HepG2 (cell line): ENCODE data around the gene TMEM62. TPM values are rescaled to one million over a fixed set of nuclear protein-coding genes. Genes with fewer than 3 reads are reported as not detected.

ENCODE experiments used
- ATAC-seq: fragments of 200-7000 bp; cut with Tn5 transposase; 3 replicates; pipeline ENCODE4 v1.9.1; 2020; ENCODE audit warnings: mild to moderate bottlenecking, moderate library complexity
- BruUV-seq: library from RNA; stranded (reverse); fragments of 400-500 nt; replicated peaks from 2 replicates; lab custom pipeline; 2021; lab: Mats Ljungman, UMichigan
- CTCF ChIA-PET: fragments of 300-600 bp; formaldehyde crosslinking; extraction: SDS; loops from one replicate; lab custom pipeline; 2021; ENCODE audit warnings: low total read pairs, inconsistent platforms, low intra/inter-chr PET ratio; lab: Yijun Ruan, JAX
- POLR2A ChIA-PET: fragments of 350-600 bp; sonication (Branson Sonifier 250); formaldehyde crosslinking; loops from one replicate; lab custom pipeline; 2020; ENCODE audit warnings: antibody characterized with exemption, inconsistent platforms; lab: Yijun Ruan, JAX
- DNase-seq: peaks from one replicate; pipeline ENCODE4 v3.0.0-alpha.2; 2015; ENCODE audit warnings: low spot score
- FAIRE-seq: peaks from 3 replicates; lab custom pipeline; 2011; peaks lifted over from hg19 to GRCh38; lab: Jason Lieb, UNC
- H2AFZ ChIP-seq: one replicate; pipeline ENCODE4 v1.6.1; 2011; ENCODE audit warnings: low read length, inconsistent platforms
- H3K27ac ChIP-seq: fragments of 300-600 bp; 3 replicates; pipeline ENCODE4 v1.8.0; 2011; ENCODE audit warnings: mixed run types, mild to moderate bottlenecking, mixed read lengths, low read length, inconsistent platforms; ENCODE audit not compliant: insufficient read depth; ENCODE audit errors: extremely low read length
- H3K27me3 ChIP-seq, 2 experiments: fragments of 200-600 bp in 1 of 2; 2 replicates in 1 of 2; 3 replicates in 1 of 2; pipeline versions ENCODE4 v1.6.0 to v1.8.0; 2011; ENCODE audit warnings: low read length in 2 of 2, mild to moderate bottlenecking in 2 of 2, moderate library complexity in 2 of 2, inconsistent platforms in 1 of 2; ENCODE audit not compliant: insufficient read depth in 2 of 2, control insufficient read depth in 1 of 2
- H3K36me3 ChIP-seq, 2 experiments: fragments of 200-600 bp in 1 of 2; replicated peaks in 1 of 2; 2 replicates in 1 of 2; 3 replicates in 1 of 2; pipeline versions ENCODE4 v1.5.1 to v1.8.0; 2011; ENCODE audit warnings: low read length in 2 of 2, inconsistent platforms in 1 of 2; ENCODE audit not compliant: insufficient read depth in 2 of 2, control insufficient read depth in 1 of 2
- H3K4me1 ChIP-seq: 2 replicates; pipeline ENCODE4 v1.5.1; 2012; ENCODE audit warnings: low read length, inconsistent platforms; ENCODE audit not compliant: insufficient read depth
- H3K4me2 ChIP-seq: 2 replicates; pipeline ENCODE4 v1.6.0; 2011; ENCODE audit warnings: low read depth, low read length, inconsistent platforms
- H3K4me3 ChIP-seq, 3 experiments: fragments of 200-600 bp in 1 of 3; sonication (generic), shearing (Covaris generic) in 1 of 3; replicated peaks in 1 of 3; 2 replicates each; pipeline ENCODE4 v1.5.1; 2011 to 2016; ENCODE audit warnings: low read length in 3 of 3, inconsistent platforms in 2 of 3, low read depth in 2 of 3, mild to moderate bottlenecking in 2 of 3, control low read depth in 1 of 3, mixed read lengths in 1 of 3; ENCODE audit not compliant: insufficient read depth in 1 of 3
- H3K79me2 ChIP-seq: one replicate; pipeline ENCODE4 v1.6.1; 2011; ENCODE audit warnings: low read length, inconsistent platforms; ENCODE audit not compliant: insufficient read depth
- H3K9ac ChIP-seq: 2 replicates; pipeline ENCODE4 v1.6.0; 2011; ENCODE audit warnings: mild to moderate bottlenecking, low read depth, low read length, inconsistent platforms; ENCODE audit not compliant: insufficient read depth
- H3K9me3 ChIP-seq: 2 replicates; pipeline ENCODE4 v1.5.1; 2012; ENCODE audit warnings: mild to moderate bottlenecking, low read length
- H4K20me1 ChIP-seq: 2 replicates; pipeline ENCODE4 v1.6.0; 2011; ENCODE audit warnings: inconsistent platforms, mild to moderate bottlenecking, low read length, moderate library complexity; ENCODE audit not compliant: insufficient read depth
- AGO1 ChIP-seq: fragments of 200-400 bp; formaldehyde crosslinking; IDR thresholded peaks from 2 replicates; pipeline ENCODE4 v1.6.1; 2017; ENCODE audit warnings: mild to moderate bottlenecking, low read depth, low read length, moderate library complexity; ENCODE audit not compliant: poor library complexity, severe bottlenecking
- CBX2 ChIP-seq, 2 experiments: fragments of 200-600 bp in 1 of 2; sonication (generic); formaldehyde crosslinking in 1 of 2; IDR thresholded peaks; 2 replicates each; pipeline versions ENCODE4 v1.7.0 to v1.8.1; 2018 to 2022; ENCODE audit warnings: low read depth in 2 of 2, low read length in 1 of 2, mild to moderate bottlenecking in 1 of 2, missing genetic modification reagents in 1 of 2
- ERF ChIP-seq: IDR thresholded peaks from 2 replicates; pipeline ENCODE4 v1.6.1; 2018; ENCODE audit warnings: missing biosample characterization, missing genetic modification reagents
- ESRRA ChIP-seq: sonication (generic); formaldehyde crosslinking; IDR thresholded peaks from 2 replicates; pipeline ENCODE4 v1.5.1; 2020; ENCODE audit warnings: mild to moderate bottlenecking, low read depth, missing genetic modification reagents
- ETV5 ChIP-seq: IDR thresholded peaks from 2 replicates; pipeline ENCODE4 v1.6.1; 2018; ENCODE audit warnings: missing biosample characterization, missing genetic modification reagents, inconsistent platforms, borderline replicate concordance
- MXD4 ChIP-seq: IDR thresholded peaks from 2 replicates; pipeline ENCODE4 v1.6.1; 2016; ENCODE audit warnings: mild to moderate bottlenecking, missing biosample characterization, missing genetic modification reagents
- SP5 ChIP-seq: IDR thresholded peaks from 2 replicates; pipeline ENCODE4 v1.6.1; 2016; ENCODE audit warnings: low read depth, borderline replicate concordance
- YY1 ChIP-seq: IDR thresholded peaks from 2 replicates; pipeline ENCODE4 v1.6.1; 2011; ENCODE audit warnings: low read length, low read depth, moderate library complexity, mild to moderate bottlenecking; ENCODE audit not compliant: insufficient read depth, insufficient replicate concordance
- ZBTB1 ChIP-seq: sonication (generic); formaldehyde crosslinking; IDR thresholded peaks from 2 replicates; pipeline ENCODE4 v1.4.0; 2020; ENCODE audit warnings: missing genetic modification reagents, borderline replicate concordance
- ZNF230 ChIP-seq: sonication (generic); formaldehyde crosslinking; IDR thresholded peaks from 2 replicates; pipeline ENCODE4 v1.4.0; 2020; ENCODE audit warnings: mild to moderate bottlenecking, missing genetic modification reagents
- ZNF329 ChIP-seq: sonication (generic); formaldehyde crosslinking; IDR thresholded peaks from 2 replicates; pipeline ENCODE4 v1.9.0; 2021; ENCODE audit warnings: low read depth, mild to moderate bottlenecking, missing genetic modification reagents
- ZNF530 ChIP-seq: sonication (generic); formaldehyde crosslinking; IDR thresholded peaks from 2 replicates; pipeline ENCODE4 v1.5.0; 2020; ENCODE audit warnings: low read depth, mild to moderate bottlenecking, missing genetic modification reagents
- ZNF883 ChIP-seq: sonication (generic); formaldehyde crosslinking; IDR thresholded peaks from 2 replicates; pipeline ENCODE4 v1.5.1; 2020; ENCODE audit warnings: mild to moderate bottlenecking, missing genetic modification reagents; ENCODE audit errors: not compliant biosample characterization
- ZSCAN21 ChIP-seq: sonication (generic); formaldehyde crosslinking; IDR thresholded peaks from 2 replicates; pipeline ENCODE4 v1.8.0; 2022; ENCODE audit warnings: mild to moderate bottlenecking, missing genetic modification reagents, moderate library complexity, borderline replicate concordance
- WGBS: methylation state at CpG from one replicate; pipeline ENCODE4 v1.1.6; 2017; ENCODE audit warnings: low lambda C conversion rate; 5-methylcytosine and 5-hydroxymethylcytosine counted together
- in situ Hi-C: cut with HindIII; loops from 2 replicates; pipeline ENCODE4 v1.10.0; 2017; ENCODE audit warnings: low pct_unique_long_range_greater_than_20kb; ENCODE audit not compliant: extremely low pct_ligation_motif_present
- intact Hi-C: fragments of 100-400 bp; cut with micrococcal nuclease; formaldehyde crosslinking; loops from one replicate; pipeline ENCODE4 v1.10.0; 2022; ENCODE audit not compliant: unreplicated experiment
- polyA plus RNA-seq, 8 experiments: library from polyadenylated mRNA; depleted of rRNA in 3 of 8; stranded (reverse) in 7 of 8; unstranded in 1 of 8; fragments of >200 nt; fragmentation: Illumina TruSeq in 4 of 8; extraction: Trizol in 4 of 8; gene quantifications; 2 replicates each; pipeline versions ENCODE4 v1.2.1 to v1.2.3, GENCODE V29; 2011 to 2016; ENCODE audit warnings: low read depth in 4 of 8, missing spikeins in 1 of 8, mixed read lengths in 1 of 8; ENCODE audit not compliant: insufficient read depth in 1 of 8
- total RNA-seq, 5 experiments: library from RNA; depleted of rRNA; stranded (reverse); fragments of >200 nt; fragmentation: Illumina TruSeq; extraction: Trizol; gene quantifications; 2 replicates each; pipeline ENCODE4 v1.2.3, GENCODE V29; 2016; ENCODE audit warnings: low read depth in 1 of 5
- TF ChIP-seq, protein P1 (sequence below): sonication (generic); formaldehyde crosslinking; IDR thresholded peaks from 2 replicates; pipeline ENCODE4 v1.5.1; 2020; ENCODE audit warnings: mild to moderate bottlenecking, moderate library complexity, missing genetic modification reagents
- TF ChIP-seq, protein P2 (sequence below): sonication (generic); formaldehyde crosslinking; IDR thresholded peaks from 2 replicates; pipeline ENCODE4 v1.4.0; 2020; ENCODE audit warnings: low read depth, mild to moderate bottlenecking, missing genetic modification reagents
- TF ChIP-seq, protein P3 (sequence below): sonication (generic); formaldehyde crosslinking; IDR thresholded peaks from 2 replicates; pipeline ENCODE4 v1.9.0; 2022; ENCODE audit warnings: low read depth, missing genetic modification reagents

The TMEM62 gene
- total and polyA plus RNA-seq, 2 of the 13 experiments (the other 11 are each of a cell fraction or from before 2014, with no cell fraction given): 14.2 to 20.9 TPM

DNA sequence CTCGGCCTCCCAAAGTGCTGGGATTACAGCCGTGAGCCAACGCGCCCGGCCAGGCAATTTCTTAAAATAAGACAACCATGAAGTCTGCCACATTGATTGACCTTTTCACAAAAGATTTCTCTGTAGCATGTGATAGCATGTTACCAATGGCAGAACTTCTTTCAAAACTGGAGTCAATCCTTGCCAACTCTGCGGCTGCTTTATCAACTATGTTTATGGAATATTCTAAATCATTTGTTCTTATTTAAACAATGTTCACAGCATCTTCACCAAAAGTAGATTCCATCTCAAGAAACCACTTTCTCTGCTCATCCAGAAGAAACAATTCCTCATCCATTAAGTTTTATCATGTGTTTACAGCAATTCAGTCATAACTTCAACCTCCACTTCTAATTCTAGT, 37.0 kb upstream of the TMEM62 start:
- TF ChIP-seq ZNF230: no peak
- TF ChIP-seq ZNF329 (CRISPR knock-in tag): no peak
- no peak for TF ChIP-seq ESRRA (CRISPR knock-in tag)
- no peak for TF ChIP-seq ZNF530
- no peak for TF ChIP-seq ERF
- no peak for TF ChIP-seq ZBTB1 (CRISPR knock-in tag)
- no peak for TF ChIP-seq MXD4 (CRISPR knock-in tag)
- TF ChIP-seq YY1: no peak
- no peak for TF ChIP-seq ZNF883 (CRISPR knock-in tag)
- no peak for TF ChIP-seq AGO1
- TF ChIP-seq ZSCAN21: no peak
- TF ChIP-seq SP5 (CRISPR knock-in tag): no peak
- TF ChIP-seq, protein P1, sequence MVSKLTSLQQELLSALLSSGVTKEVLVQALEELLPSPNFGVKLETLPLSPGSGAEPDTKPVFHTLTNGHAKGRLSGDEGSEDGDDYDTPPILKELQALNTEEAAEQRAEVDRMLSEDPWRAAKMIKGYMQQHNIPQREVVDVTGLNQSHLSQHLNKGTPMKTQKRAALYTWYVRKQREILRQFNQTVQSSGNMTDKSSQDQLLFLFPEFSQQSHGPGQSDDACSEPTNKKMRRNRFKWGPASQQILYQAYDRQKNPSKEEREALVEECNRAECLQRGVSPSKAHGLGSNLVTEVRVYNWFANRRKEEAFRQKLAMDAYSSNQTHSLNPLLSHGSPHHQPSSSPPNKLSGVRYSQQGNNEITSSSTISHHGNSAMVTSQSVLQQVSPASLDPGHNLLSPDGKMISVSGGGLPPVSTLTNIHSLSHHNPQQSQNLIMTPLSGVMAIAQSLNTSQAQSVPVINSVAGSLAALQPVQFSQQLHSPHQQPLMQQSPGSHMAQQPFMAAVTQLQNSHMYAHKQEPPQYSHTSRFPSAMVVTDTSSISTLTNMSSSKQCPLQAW (CRISPR knock-in tag): no peak
- TF ChIP-seq, protein P2, sequence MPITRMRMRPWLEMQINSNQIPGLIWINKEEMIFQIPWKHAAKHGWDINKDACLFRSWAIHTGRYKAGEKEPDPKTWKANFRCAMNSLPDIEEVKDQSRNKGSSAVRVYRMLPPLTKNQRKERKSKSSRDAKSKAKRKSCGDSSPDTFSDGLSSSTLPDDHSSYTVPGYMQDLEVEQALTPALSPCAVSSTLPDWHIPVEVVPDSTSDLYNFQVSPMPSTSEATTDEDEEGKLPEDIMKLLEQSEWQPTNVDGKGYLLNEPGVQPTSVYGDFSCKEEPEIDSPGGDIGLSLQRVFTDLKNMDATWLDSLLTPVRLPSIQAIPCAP (CRISPR knock-in tag): no peak
- TF ChIP-seq ETV5 (CRISPR knock-in tag): no peak
- TF ChIP-seq CBX2 (IDR thresholded peaks at IDR 0.05; ENCODE audit: low read depth, low read length): no peak
- no peak for TF ChIP-seq CBX2 (CRISPR knock-in tag; IDR thresholded peaks at IDR 0.05; ENCODE audit: low read depth)
- TF ChIP-seq, protein P3, sequence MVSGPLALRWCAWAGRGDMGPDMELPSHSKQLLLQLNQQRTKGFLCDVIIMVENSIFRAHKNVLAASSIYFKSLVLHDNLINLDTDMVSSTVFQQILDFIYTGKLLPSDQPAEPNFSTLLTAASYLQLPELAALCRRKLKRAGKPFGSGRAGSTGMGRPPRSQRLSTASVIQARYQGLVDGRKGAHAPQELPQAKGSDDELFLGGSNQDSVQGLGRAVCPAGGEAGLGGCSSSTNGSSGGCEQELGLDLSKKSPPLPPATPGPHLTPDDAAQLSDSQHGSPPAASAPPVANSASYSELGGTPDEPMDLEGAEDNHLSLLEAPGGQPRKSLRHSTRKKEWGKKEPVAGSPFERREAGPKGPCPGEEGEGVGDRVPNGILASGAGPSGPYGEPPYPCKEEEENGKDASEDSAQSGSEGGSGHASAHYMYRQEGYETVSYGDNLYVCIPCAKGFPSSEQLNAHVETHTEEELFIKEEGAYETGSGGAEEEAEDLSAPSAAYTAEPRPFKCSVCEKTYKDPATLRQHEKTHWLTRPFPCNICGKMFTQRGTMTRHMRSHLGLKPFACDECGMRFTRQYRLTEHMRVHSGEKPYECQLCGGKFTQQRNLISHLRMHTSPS (CRISPR knock-in tag): no peak
- ATAC-seq: no peak
- DNase-seq: no peak
- H2AFZ ChIP-seq: no peak overlapping the region
- ChIA-PET CTCF (no interaction called here), POLR2A (no interaction called here)
- peaks cover 7% of the 10 kb centered on the region for H3K4me1 ChIP-seq
- H3K79me2 ChIP-seq: peaks cover 26% of the 10 kb centered on the region
- no peak overlapping the region for H3K4me2 ChIP-seq
- peaks cover 4 to 14% of the 10 kb centered on the region in 2 experiments; a peak in 4 of 5 replicates for H3K36me3 ChIP-seq
- in situ Hi-C loops (no loop called here), intact Hi-C loops (no loop called here)
- no peaks in the 10 kb centered on the region for H3K9me3 ChIP-seq
- H3K27ac ChIP-seq: no peak overlapping the region
- no peak for FAIRE-seq
- no peaks in the 10 kb centered on the region for H3K27me3 ChIP-seq
- H3K9ac ChIP-seq: no peak overlapping the region
- H3K4me3 ChIP-seq: no peak overlapping the region
- WGBS: 97% methylated on average over 6 of the region's 6 CpGs
- H4K20me1 ChIP-seq: no peaks in the 10 kb centered on the region
- no TSS peak for BruUV-seq
